GM12801 (cell line): ENCODE results near the gene TRAK1.

Experiments used
- TF ChIP-seq, protein P1 (sequence below): IDR thresholded peaks from one replicate; pipeline ENCODE4 v1.5.1; 2011; ENCODE audit warnings: control low read depth; ENCODE audit not compliant: insufficient read length; ENCODE audit errors: extremely low read depth

TRAK1 gene

GRCh38 chr3:42166662-42167300 lies 75.6 kb downstream of the TRAK1 start:
- TF ChIP-seq, protein P1, sequence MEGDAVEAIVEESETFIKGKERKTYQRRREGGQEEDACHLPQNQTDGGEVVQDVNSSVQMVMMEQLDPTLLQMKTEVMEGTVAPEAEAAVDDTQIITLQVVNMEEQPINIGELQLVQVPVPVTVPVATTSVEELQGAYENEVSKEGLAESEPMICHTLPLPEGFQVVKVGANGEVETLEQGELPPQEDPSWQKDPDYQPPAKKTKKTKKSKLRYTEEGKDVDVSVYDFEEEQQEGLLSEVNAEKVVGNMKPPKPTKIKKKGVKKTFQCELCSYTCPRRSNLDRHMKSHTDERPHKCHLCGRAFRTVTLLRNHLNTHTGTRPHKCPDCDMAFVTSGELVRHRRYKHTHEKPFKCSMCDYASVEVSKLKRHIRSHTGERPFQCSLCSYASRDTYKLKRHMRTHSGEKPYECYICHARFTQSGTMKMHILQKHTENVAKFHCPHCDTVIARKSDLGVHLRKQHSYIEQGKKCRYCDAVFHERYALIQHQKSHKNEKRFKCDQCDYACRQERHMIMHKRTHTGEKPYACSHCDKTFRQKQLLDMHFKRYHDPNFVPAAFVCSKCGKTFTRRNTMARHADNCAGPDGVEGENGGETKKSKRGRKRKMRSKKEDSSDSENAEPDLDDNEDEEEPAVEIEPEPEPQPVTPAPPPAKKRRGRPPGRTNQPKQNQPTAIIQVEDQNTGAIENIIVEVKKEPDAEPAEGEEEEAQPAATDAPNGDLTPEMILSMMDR = no peak

DNA sequence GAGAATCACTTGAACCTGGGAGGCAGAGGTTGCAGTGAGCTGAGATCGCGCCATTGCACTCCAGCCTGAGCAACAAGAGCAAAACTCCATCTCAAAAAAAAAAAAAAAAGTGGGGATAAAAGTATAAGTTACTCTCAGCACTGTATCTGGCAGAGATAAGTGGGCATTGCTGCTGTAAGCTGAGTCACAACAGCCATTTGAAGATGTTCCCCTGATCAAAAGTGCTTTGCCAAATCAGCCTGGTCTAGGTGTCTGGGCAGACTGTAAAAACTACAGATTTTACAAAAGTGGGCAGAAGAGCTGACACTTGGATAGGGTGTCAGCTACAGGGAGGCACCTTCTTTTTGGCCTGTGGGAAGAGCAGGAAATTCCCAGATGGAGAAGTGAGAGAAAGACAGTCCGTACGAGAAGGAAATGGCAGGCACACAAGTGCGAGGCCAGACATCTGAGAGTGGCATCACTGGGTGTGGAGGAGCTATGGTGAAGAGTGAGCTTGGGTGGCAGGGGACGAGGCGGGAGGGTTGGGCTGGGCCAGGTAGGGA lies 78.5 kb downstream of the TRAK1 start:
- TF ChIP-seq, protein P1 = no peak

- TF ChIP-seq, protein P1 = no peak
Measured at GRCh38 chr3:42172047-42172654, 81.0 kb downstream of the TRAK1 start.

- TF ChIP-seq, protein P1 = no peak
Measured at GRCh38 chr3:42173307-42173706, 82.2 kb downstream of the TRAK1 start.

DNA sequence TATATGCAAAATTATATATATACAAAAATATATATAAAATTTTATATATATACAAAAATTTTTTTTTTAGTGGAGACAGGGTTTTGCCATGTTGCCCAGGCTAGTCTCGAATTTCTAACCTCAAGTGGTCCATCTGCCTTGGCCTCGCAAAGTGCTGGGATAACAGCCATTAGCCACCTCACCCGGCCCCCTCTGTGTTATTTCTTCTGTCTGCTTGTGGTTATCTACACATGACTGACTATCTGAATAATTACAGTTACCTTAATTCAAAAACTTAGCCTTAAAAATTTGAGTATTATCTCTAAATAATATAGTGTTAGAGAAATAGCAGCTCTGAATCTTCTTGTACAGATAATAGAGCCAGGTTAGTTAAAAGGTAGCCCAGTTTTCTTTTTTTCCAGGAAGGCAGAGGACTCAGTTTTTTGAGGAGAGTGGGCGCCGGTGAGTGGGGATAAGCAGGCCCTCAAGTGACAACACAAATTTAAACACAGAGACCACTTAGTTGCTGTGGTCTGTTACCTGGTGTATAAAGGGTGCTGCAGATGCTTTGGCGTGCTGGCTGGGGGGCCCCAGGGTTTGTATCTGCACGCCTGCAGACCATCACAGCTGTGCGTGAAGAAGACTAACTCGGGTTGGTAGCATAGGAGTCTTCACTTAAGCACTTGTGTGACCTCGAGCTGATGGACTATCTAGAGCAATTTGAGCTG lies 83.7 kb downstream of the TRAK1 start:
- TF ChIP-seq, protein P1 = no peak

DNA sequence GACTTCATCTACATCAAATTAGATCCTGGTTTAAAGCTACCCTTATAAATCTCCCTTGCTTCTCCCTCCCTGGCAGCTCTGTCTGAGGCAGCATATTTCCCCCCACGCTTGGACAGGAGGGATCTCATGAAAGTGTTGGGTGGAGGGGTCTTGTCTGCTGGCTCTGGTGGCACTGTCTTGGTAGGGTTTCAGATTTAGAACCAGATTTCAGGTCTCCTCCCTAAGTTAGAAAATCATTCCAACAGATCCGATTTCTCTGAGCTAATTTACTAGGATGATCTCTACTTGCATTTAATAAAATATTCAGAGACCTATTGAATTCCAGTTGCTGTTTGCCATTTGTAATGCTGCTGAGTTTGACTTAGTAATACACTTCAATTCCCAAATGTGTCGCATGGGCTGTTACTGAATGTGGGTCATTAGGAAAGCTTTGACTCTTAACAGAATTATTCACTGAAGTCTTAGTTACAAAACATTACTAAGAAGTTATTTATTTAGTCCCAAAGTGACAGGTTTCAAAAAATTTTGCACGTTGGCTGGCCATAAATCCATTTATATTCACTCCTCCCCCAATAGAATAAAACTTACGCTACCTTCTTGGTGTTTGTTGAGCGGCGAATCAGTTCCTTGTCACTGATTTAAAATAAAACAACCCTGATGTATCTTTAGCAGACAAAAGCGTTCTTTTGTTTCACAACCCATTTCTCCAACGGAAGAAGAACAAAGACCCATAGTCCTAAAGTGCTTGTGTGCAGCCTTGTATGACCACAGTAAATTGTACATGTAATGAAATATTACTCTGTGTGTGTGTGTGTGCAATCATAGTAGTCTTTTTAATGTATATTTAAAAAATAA lies 84.5 kb downstream of the TRAK1 start:
- TF ChIP-seq, protein P1 = no peak
